ENCODE results near the gene TMEM63A.
"Not testable (repeated sequence)": the region's sequence is repeated elsewhere in the genome, so short reads cannot be mapped to it uniquely, and the experiment has no call there.

Gene TMEM63A

DNA sequence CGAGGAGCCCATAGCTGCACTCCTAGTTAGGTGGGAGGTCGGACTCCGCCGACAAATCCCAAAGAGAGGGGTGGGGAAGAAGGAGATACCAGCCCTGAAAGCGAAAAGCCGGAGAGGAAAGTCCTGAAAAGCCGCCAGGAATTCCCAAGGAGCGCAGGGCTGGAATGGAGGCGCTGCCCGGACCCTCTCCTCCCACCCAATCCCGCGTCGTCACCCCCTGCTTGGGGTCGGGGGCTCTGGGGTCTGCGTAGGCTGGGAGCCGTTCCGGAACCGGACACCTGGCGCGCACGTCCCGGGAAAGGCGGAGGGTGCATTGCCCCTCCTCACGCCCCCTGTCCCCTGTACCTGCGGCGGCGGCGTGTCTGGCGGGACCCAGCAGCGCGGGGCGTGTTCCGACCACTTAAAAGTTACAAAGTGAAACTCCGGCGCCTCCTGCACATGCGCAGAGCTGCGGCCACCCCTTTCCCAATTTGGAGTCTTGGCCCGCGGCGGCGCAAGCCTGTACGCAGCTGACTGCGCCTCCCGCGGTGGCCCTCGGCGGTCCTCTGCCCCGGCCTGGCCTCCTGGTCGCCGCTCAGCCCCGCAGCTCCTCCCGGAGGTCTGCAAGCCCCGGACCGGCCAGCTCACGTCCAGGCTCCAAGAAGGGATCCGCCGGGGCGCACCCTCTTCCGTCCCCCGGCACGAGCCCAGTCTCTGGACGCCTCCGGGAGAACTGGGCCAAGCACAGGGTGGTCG lies at the start of gene TMEM63A:
TSS of gene TMEM63A (minus strand) at position 422 of the 735 bp plus-strand sequence. CDS start 4,800 bp downstream, outside the sequence.
- TF ChIP-seq, protein P1, sequence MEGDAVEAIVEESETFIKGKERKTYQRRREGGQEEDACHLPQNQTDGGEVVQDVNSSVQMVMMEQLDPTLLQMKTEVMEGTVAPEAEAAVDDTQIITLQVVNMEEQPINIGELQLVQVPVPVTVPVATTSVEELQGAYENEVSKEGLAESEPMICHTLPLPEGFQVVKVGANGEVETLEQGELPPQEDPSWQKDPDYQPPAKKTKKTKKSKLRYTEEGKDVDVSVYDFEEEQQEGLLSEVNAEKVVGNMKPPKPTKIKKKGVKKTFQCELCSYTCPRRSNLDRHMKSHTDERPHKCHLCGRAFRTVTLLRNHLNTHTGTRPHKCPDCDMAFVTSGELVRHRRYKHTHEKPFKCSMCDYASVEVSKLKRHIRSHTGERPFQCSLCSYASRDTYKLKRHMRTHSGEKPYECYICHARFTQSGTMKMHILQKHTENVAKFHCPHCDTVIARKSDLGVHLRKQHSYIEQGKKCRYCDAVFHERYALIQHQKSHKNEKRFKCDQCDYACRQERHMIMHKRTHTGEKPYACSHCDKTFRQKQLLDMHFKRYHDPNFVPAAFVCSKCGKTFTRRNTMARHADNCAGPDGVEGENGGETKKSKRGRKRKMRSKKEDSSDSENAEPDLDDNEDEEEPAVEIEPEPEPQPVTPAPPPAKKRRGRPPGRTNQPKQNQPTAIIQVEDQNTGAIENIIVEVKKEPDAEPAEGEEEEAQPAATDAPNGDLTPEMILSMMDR (IDR thresholded peaks at IDR 0.05; ENCODE audit: borderline replicate concordance, insufficient read depth, low read depth, low read length): peak; percentile 37; the same call in 1 of the 2 replicates
- H3K4me3 ChIP-seq (ENCODE audit: low read depth, low read length): peak within 1 kb of the TSS; percentile 96

DNA sequence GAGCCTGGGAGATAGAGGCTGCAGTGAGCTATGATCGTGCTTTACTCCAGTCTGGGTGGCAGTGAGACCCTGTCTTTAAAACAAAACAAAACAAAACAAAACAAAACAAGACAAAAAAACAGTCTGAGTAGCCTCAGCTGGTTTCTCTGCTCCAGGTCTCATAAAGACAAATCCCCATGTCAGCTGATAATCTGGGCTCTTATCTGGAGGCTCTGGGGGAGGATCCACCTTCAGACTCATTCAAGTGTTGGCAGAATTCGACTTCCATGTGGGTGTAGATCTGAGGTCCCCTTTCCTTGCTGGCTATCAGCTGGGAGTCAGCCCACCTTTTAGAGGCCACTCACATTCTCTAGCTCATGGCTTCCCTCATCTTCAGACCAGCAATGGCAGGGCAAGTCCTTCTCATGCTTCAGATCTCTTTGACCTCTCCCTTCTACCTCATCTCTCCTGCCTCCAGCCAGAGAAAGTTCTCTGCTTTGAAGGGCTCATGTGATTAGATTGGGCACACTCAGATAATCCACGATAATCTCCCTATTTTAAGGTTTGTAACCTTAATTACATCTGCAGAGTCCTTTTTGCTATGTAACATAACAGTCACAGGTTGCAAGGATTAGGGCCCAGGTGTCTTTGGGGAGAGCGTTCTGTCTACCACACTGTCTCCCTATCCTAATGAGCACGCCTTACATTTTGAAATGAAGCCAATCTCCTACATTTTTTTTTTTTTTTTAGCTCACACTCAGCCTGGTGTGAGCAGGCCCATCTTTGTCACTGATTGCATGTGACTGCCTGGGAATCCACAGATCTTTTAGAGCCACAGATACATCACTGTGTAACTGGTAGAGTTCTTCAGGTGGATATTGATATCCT lies 49.3 kb upstream of the TMEM63A start:
- TF ChIP-seq, protein P1 (IDR thresholded peaks at IDR 0.05; ENCODE audit: borderline replicate concordance, insufficient read depth, low read depth, low read length): no peak
- no peak overlapping the region for H3K4me3 ChIP-seq (ENCODE audit: low read depth, low read length)

DNA sequence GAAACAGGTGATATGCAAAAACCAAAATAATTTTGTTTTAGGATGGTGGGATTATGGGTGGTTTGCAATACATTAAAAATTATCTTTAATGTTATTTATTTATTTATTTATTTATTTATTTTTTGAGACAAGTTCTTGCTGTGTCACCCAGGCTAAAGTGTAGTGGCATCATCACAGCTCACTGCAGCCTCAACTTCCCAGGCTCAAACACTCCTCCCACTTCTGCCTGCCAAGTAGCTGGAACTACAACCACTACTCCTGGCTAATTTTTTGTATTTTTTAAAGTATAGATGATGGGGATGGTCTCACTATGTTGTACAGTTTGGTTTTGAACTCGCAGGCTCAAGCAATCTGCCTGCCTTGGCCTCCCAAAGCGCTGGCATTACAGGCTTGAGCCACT lies 48.4 kb upstream of the TMEM63A start:
- TF ChIP-seq, protein P1 (IDR thresholded peaks at IDR 0.05; ENCODE audit: borderline replicate concordance, insufficient read depth, low read depth, low read length): no peak
- H3K4me3 ChIP-seq (ENCODE audit: low read depth, low read length): no peak overlapping the region

DNA sequence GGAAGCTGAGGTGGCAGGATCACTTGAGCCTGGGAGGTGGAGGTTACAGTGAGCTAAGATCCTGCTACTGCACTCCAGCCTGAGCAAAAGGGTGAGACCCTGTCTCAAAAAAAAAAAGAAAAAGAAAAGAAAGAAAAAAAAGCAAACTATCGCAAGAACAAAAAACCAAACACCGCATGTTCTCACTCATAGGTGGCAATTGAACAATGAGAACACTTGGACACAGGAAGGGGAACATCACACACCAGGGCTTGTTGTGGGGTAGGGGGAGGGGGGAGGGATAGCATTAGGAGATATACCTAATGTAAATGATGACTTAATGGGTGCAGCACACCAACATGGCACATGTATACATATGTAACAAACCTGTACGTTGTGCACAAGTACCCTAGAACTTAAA lies 47.3 kb upstream of the TMEM63A start:
- not testable (repeated sequence) for H3K4me3 ChIP-seq (ENCODE audit: low read depth, low read length)

DNA sequence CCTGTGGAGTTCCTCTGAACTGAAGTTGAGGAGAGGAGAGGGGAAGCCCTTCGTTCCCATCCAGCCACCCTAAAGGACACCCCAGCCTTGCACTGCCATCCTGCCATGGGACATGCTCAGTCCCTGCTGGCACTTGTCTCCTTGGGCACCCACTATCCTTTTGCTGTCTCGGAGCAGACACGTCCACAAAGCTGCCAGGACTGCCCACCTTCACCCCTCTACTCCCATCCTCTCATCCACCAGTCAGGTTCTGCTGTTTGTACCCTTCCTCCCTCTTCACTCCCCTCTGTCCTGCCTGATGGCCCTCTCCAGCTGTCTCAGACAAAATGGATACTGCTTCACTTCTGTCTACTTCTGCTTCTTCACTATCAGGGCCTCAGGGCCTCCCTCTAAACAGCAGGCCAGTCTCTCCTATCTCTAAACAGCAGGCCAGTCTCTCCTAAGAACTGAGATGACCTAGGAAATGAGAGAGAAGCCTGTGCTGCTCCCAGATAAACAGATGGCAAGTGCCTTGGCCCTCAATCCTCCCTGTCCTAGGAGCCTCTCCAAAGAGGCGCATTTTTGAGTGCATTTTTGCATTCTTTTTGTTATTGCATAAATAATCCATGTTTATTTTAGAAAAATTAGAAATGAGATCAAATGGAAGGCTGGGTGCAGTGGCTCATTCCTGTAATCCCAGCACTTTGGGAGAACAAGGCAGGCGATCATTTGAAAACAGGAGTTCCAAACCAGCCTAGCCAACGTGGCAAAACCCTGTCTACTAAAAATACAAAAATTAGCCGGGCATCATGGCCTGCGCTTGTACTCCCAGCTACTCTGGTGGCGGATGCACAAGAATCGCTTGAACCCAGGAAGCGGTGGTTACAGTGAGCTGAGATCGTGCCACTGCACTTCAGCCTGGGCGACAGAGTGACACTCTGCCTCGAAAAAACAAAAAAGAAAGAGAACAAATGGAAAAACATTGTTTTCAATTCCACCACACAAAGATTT lies 46.3 kb upstream of the TMEM63A start:
- TF ChIP-seq, protein P1 (IDR thresholded peaks at IDR 0.05; ENCODE audit: borderline replicate concordance, insufficient read depth, low read depth, low read length): no peak
- H3K4me3 ChIP-seq (ENCODE audit: low read depth, low read length): no peak overlapping the region

DNA sequence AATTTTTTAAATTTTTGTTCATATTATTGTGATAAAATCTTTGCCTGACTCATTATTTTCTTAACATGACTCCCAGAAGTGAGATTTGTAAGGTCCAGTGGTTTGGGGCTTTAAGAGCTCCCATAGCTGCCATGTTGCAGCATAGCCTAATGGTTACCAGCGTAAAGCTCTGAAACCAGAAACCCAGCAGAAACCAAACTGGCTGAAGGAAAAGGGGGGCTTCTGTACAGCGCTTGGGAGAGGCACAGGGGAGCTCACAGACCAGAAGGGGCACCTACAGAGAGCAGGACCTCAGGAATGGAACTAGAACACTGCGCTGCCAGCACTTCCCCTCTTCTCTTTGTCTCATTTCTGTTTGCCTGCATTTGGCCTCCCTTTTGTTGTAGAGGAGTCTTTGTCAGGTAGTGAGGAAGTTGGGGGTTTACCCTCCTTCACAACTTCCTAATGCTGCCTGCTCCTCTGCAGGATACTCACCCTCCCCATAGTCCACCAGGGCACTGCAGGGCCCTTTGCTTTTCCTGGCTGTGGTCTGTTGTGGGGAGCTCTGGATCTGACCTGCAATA lies 44.5 kb upstream of the TMEM63A start:
- no peak overlapping the region for H3K4me3 ChIP-seq (ENCODE audit: low read depth, low read length)
- TF ChIP-seq, protein P1 (IDR thresholded peaks at IDR 0.05; ENCODE audit: borderline replicate concordance, insufficient read depth, low read depth, low read length): no peak

Data from GM12875 (cell line).